Measurements from ENCODE around the gene LSM14B. TPM values are rescaled to one million over a fixed set of nuclear protein-coding genes. Genes with fewer than 3 reads are reported as not detected.

LSM14B gene
- total RNA-seq, 1 experiment from 2014 or later = 73.5 TPM

DNA sequence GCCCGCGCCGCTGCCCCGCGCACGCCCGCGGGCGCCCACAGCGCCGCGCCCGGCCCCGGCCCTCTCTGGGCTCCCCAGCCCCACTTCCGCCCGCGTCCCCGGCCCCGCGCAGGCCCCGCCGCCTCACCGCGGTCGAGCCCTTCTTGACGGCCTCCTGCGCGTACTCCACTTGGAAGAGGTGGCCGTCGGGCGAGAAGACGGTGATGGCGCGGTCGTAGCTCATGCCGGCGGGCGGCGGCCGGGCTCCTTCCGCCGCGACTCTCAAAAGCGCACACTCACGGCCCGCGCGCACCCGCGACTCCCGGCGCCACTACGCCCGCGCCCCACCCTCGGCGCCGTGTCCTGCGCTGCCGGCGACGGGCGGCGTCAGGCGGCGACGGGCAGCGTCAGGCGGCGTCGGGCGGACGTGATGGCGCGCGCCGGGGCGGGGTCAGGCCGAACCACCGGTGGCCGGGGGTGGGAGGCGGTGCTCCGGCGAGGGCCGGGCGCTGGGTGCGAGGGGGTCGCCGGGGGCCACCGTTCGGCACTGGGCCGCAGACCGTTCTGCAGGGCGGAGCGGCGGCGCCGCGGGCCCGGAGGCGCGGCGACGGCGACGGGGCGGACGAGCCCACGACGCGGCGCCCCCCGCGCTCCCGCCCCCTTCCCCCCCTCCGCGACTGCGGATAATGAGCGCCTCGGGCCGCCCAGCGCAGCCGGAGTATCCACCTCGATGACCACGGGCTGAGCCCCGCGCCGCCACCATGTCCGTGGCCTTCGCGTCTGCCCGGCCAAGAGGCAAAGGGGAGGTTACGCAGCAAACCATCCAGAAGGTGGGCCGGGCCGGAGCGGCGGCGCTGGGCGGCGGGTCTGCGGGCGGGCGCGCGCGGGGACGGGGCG is 21.0 kb downstream of the LSM14B start, which contains the start of the genes PSMA7 and SS18L1 (continued):
- TF ChIP-seq, protein P1, sequence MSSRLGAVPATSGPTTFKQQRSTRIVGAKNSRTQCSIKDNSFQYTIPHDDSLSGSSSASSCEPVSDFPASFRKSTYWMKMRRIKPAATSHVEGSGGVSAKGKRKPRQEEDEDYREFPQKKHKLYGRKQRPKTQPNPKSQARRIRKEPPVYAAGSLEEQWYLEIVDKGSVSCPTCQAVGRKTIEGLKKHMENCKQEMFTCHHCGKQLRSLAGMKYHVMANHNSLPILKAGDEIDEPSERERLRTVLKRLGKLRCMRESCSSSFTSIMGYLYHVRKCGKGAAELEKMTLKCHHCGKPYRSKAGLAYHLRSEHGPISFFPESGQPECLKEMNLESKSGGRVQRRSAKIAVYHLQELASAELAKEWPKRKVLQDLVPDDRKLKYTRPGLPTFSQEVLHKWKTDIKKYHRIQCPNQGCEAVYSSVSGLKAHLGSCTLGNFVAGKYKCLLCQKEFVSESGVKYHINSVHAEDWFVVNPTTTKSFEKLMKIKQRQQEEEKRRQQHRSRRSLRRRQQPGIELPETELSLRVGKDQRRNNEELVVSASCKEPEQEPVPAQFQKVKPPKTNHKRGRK (CRISPR knock-in tag; IDR thresholded peaks at IDR 0.05; ENCODE audit: borderline replicate concordance) = no peak
- TF ChIP-seq GABPB1 (CRISPR knock-in tag; IDR thresholded peaks at IDR 0.05) = peak; percentile 67; the same call in 1 of the 2 replicates
- TF ChIP-seq, protein P2, sequence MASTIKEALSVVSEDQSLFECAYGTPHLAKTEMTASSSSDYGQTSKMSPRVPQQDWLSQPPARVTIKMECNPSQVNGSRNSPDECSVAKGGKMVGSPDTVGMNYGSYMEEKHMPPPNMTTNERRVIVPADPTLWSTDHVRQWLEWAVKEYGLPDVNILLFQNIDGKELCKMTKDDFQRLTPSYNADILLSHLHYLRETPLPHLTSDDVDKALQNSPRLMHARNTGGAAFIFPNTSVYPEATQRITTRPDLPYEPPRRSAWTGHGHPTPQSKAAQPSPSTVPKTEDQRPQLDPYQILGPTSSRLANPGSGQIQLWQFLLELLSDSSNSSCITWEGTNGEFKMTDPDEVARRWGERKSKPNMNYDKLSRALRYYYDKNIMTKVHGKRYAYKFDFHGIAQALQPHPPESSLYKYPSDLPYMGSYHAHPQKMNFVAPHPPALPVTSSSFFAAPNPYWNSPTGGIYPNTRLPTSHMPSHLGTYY (CRISPR knock-in tag; IDR thresholded peaks at IDR 0.05) = no peak
- TF ChIP-seq TP53 (CRISPR knock-in tag; IDR thresholded peaks at IDR 0.05) = 0 out of 2 replicates have a peak, but pooled peaks have one; percentile 36
- no peak for TF ChIP-seq ZNF138 (CRISPR knock-in tag; conservative IDR thresholded peaks at IDR 0.05)
- TF ChIP-seq JUN (CRISPR knock-in tag; IDR thresholded peaks at IDR 0.05) = 0 out of 2 replicates have a peak, but pooled peaks have one; percentile 64
- TF ChIP-seq, protein P3, sequence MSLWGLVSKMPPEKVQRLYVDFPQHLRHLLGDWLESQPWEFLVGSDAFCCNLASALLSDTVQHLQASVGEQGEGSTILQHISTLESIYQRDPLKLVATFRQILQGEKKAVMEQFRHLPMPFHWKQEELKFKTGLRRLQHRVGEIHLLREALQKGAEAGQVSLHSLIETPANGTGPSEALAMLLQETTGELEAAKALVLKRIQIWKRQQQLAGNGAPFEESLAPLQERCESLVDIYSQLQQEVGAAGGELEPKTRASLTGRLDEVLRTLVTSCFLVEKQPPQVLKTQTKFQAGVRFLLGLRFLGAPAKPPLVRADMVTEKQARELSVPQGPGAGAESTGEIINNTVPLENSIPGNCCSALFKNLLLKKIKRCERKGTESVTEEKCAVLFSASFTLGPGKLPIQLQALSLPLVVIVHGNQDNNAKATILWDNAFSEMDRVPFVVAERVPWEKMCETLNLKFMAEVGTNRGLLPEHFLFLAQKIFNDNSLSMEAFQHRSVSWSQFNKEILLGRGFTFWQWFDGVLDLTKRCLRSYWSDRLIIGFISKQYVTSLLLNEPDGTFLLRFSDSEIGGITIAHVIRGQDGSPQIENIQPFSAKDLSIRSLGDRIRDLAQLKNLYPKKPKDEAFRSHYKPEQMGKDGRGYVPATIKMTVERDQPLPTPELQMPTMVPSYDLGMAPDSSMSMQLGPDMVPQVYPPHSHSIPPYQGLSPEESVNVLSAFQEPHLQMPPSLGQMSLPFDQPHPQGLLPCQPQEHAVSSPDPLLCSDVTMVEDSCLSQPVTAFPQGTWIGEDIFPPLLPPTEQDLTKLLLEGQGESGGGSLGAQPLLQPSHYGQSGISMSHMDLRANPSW (CRISPR knock-in tag; conservative IDR thresholded peaks at IDR 0.05; ENCODE audit: low read depth) = peak; percentile 89; the same call in 1 of the 2 replicates
- 0 out of 2 replicates have a peak, but pooled peaks have one; percentile 18 for TF ChIP-seq ESRRA (CRISPR knock-in tag; IDR thresholded peaks at IDR 0.05; ENCODE audit: borderline replicate concordance)
- TF ChIP-seq ZBTB21 (CRISPR knock-in tag; IDR thresholded peaks at IDR 0.05; ENCODE audit: borderline replicate concordance) = no peak
- no peak for TF ChIP-seq GTF2I (CRISPR knock-in tag; conservative IDR thresholded peaks at IDR 0.05)
- TF ChIP-seq, protein P4, sequence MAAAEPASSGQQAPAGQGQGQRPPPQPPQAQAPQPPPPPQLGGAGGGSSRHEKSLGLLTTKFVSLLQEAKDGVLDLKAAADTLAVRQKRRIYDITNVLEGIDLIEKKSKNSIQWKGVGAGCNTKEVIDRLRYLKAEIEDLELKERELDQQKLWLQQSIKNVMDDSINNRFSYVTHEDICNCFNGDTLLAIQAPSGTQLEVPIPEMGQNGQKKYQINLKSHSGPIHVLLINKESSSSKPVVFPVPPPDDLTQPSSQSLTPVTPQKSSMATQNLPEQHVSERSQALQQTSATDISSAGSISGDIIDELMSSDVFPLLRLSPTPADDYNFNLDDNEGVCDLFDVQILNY (CRISPR knock-in tag; IDR thresholded peaks at IDR 0.05) = no peak; the same call in 1 of the 2 replicates
- TF ChIP-seq KAT7 (CRISPR knock-in tag; IDR thresholded peaks at IDR 0.05; ENCODE audit: borderline replicate concordance) = 0 out of 2 replicates have a peak, but pooled peaks have one; percentile 40
- TF ChIP-seq, protein P5, sequence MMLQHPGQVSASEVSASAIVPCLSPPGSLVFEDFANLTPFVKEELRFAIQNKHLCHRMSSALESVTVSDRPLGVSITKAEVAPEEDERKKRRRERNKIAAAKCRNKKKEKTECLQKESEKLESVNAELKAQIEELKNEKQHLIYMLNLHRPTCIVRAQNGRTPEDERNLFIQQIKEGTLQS (CRISPR knock-in tag; conservative IDR thresholded peaks at IDR 0.05) = no peak
- no peak for TF ChIP-seq ZNF263 (CRISPR knock-in tag; IDR thresholded peaks at IDR 0.05; ENCODE audit: low read depth)
- TF ChIP-seq, protein P6, sequence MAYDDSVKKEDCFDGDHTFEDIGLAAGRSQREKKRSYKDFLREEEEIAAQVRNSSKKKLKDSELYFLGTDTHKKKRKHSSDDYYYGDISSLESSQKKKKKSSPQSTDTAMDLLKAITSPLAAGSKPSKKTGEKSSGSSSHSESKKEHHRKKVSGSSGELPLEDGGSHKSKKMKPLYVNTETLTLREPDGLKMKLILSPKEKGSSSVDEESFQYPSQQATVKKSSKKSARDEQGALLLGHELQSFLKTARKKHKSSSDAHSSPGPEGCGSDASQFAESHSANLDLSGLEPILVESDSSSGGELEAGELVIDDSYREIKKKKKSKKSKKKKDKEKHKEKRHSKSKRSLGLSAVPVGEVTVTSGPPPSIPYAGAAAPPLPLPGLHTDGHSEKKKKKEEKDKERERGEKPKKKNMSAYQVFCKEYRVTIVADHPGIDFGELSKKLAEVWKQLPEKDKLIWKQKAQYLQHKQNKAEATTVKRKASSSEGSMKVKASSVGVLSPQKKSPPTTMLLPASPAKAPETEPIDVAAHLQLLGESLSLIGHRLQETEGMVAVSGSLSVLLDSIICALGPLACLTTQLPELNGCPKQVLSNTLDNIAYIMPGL (CRISPR knock-in tag; IDR thresholded peaks at IDR 0.05) = peak; percentile 56; the same call in 1 of the 2 replicates
- TF ChIP-seq, protein P7, sequence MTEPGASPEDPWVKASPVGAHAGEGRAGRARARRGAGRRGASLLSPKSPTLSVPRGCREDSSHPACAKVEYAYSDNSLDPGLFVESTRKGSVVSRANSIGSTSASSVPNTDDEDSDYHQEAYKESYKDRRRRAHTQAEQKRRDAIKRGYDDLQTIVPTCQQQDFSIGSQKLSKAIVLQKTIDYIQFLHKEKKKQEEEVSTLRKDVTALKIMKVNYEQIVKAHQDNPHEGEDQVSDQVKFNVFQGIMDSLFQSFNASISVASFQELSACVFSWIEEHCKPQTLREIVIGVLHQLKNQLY (CRISPR knock-in tag; IDR thresholded peaks at IDR 0.05) = no peak
- peak; percentile 76 for TF ChIP-seq FOXK1 (CRISPR knock-in tag; IDR thresholded peaks at IDR 0.05)
- no peak for TF ChIP-seq NFATC4 (CRISPR knock-in tag; IDR thresholded peaks at IDR 0.05)
- TF ChIP-seq ZNF423 (CRISPR knock-in tag; IDR thresholded peaks at IDR 0.05) = no peak
- no peak for TF ChIP-seq ZNF317 (CRISPR knock-in tag; IDR thresholded peaks at IDR 0.05; ENCODE audit: borderline replicate concordance, low read depth)
- no peak for TF ChIP-seq RELA (CRISPR knock-in tag; IDR thresholded peaks at IDR 0.05; ENCODE audit: borderline replicate concordance)
- no peak for TF ChIP-seq PRRX2 (CRISPR knock-in tag; IDR thresholded peaks at IDR 0.05)
- no peak for TF ChIP-seq ATF1 (CRISPR knock-in tag; IDR thresholded peaks at IDR 0.05)
- TF ChIP-seq, protein P8, sequence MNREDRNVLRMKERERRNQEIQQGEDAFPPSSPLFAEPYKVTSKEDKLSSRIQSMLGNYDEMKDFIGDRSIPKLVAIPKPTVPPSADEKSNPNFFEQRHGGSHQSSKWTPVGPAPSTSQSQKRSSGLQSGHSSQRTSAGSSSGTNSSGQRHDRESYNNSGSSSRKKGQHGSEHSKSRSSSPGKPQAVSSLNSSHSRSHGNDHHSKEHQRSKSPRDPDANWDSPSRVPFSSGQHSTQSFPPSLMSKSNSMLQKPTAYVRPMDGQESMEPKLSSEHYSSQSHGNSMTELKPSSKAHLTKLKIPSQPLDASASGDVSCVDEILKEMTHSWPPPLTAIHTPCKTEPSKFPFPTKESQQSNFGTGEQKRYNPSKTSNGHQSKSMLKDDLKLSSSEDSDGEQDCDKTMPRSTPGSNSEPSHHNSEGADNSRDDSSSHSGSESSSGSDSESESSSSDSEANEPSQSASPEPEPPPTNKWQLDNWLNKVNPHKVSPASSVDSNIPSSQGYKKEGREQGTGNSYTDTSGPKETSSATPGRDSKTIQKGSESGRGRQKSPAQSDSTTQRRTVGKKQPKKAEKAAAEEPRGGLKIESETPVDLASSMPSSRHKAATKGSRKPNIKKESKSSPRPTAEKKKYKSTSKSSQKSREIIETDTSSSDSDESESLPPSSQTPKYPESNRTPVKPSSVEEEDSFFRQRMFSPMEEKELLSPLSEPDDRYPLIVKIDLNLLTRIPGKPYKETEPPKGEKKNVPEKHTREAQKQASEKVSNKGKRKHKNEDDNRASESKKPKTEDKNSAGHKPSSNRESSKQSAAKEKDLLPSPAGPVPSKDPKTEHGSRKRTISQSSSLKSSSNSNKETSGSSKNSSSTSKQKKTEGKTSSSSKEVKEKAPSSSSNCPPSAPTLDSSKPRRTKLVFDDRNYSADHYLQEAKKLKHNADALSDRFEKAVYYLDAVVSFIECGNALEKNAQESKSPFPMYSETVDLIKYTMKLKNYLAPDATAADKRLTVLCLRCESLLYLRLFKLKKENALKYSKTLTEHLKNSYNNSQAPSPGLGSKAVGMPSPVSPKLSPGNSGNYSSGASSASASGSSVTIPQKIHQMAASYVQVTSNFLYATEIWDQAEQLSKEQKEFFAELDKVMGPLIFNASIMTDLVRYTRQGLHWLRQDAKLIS (CRISPR knock-in tag; IDR thresholded peaks at IDR 0.05; ENCODE audit: borderline replicate concordance) = no peak
- no peak for TF ChIP-seq RORB (CRISPR knock-in tag; IDR thresholded peaks at IDR 0.05)
